WTC11 (cell line): ENCODE measurements around the gene KIFC3. TPM values are rescaled to one million over a fixed set of nuclear protein-coding genes. Genes with fewer than 3 reads are reported as not detected.
A peak's percentile ranks its signal among the peaks of the same experiment; 100 is the strongest.

Source experiments
- ATAC-seq: fragments of 200-7000 bp; cut with Tn5 transposase; 2 replicates; pipeline ENCODE4 v1.10.0; 2021; ENCODE audit warnings: mild to moderate bottlenecking, moderate library complexity
- CTCF ChIA-PET: fragments of 300-600 bp; sonication (Branson Sonifier 250); formaldehyde crosslinking; loops from one replicate; lab custom pipeline; 2021; ENCODE audit warnings: antibody characterized with exemption; lab: Charles Lee
- POLR2A ChIA-PET: fragments of 350-600 bp; sonication (Branson Sonifier 250); formaldehyde crosslinking; loops from one replicate; lab custom pipeline; 2021; ENCODE audit warnings: antibody characterized with exemption; lab: Charles Lee
- DNase-seq: peaks from one replicate; pipeline ENCODE4 v3.0.0; 2021; ENCODE audit warnings: low spot score
- H3K27ac Mint-ChIP-seq: 2 replicates; pipeline ENCODE4 v1.8.0; 2021; ENCODE audit warnings: mixed read lengths
- H3K27me3 Mint-ChIP-seq: 2 replicates; pipeline ENCODE4 v1.8.0; 2021; ENCODE audit warnings: low read depth, mild to moderate bottlenecking, moderate library complexity, mixed read lengths
- H3K36me3 Mint-ChIP-seq: 2 replicates; pipeline ENCODE4 v1.8.0; 2021; ENCODE audit warnings: mixed read lengths
- H3K4me1 Mint-ChIP-seq: 2 replicates; pipeline ENCODE4 v1.8.0; 2022; ENCODE audit warnings: mixed read lengths
- H3K4me3 Mint-ChIP-seq: 2 replicates; pipeline ENCODE4 v1.8.0; 2021; ENCODE audit warnings: mild to moderate bottlenecking, moderate library complexity, mixed read lengths
- H3K9me3 Mint-ChIP-seq: 2 replicates; pipeline ENCODE4 v1.8.0; 2021; ENCODE audit warnings: mixed read lengths
- ELF4 ChIP-seq: sonication (generic); formaldehyde crosslinking; IDR thresholded peaks from 2 replicates; pipeline ENCODE4 v1.8.1; 2022; ENCODE audit warnings: low read depth, mild to moderate bottlenecking, moderate library complexity, missing genetic modification reagents
- FOXJ3 ChIP-seq: sonication (generic); formaldehyde crosslinking; IDR thresholded peaks from 2 replicates; pipeline ENCODE4 v1.9.0; 2021; ENCODE audit warnings: missing genetic modification reagents, mild to moderate bottlenecking, borderline replicate concordance
- IRF2 ChIP-seq: sonication (generic); formaldehyde crosslinking; IDR thresholded peaks from 2 replicates; pipeline ENCODE4 v1.8.0; 2022; ENCODE audit warnings: low read depth, missing genetic modification reagents, borderline replicate concordance
- JAZF1 ChIP-seq: fragments of 250-450 bp; sonication (Bioruptor Pico); IDR thresholded peaks from 2 replicates; pipeline ENCODE4 v1.9.0; 2021; ENCODE audit warnings: moderate library complexity, mild to moderate bottlenecking, inconsistent platforms
- NR1H2 ChIP-seq: sonication (generic); formaldehyde crosslinking; IDR thresholded peaks from 2 replicates; pipeline ENCODE4 v1.9.0; 2021; ENCODE audit warnings: mild to moderate bottlenecking, moderate library complexity, missing genetic modification reagents
- NR2C2 ChIP-seq: sonication (generic); formaldehyde crosslinking; IDR thresholded peaks from 2 replicates; pipeline ENCODE4 v1.8.0; 2022; ENCODE audit warnings: mild to moderate bottlenecking, missing genetic modification reagents
- NR3C1 ChIP-seq: sonication (generic); formaldehyde crosslinking; conservative IDR thresholded peaks from 2 replicates; pipeline ENCODE4 v1.8.1; 2023; ENCODE audit warnings: low read depth, mild to moderate bottlenecking, missing genetic modification reagents
- RORB ChIP-seq: fragments of 250-450 bp; sonication (Bioruptor Pico); IDR thresholded peaks from 2 replicates; pipeline ENCODE4 v1.9.0; 2021; ENCODE audit warnings: mild to moderate bottlenecking
- ZBTB21 ChIP-seq: sonication (generic); formaldehyde crosslinking; IDR thresholded peaks from 2 replicates; pipeline ENCODE4 v1.8.1; 2023; ENCODE audit warnings: mild to moderate bottlenecking, missing genetic modification reagents, borderline replicate concordance
- ZNF416 ChIP-seq: fragments of 250-450 bp; sonication (Bioruptor Pico); IDR thresholded peaks from 2 replicates; pipeline ENCODE4 v1.9.0; 2021; ENCODE audit warnings: mild to moderate bottlenecking, inconsistent platforms
- ZNF423 ChIP-seq: fragments of 250-450 bp; sonication (Bioruptor Pico); IDR thresholded peaks from 2 replicates; pipeline ENCODE4 v2.1.2; 2022; ENCODE audit warnings: mild to moderate bottlenecking, moderate library complexity
- ZNF671 ChIP-seq: fragments of 250-450 bp; sonication (Bioruptor Pico); IDR thresholded peaks from 2 replicates; pipeline ENCODE4 v1.8.0; 2021; ENCODE audit warnings: mild to moderate bottlenecking
- total RNA-seq: library from RNA; stranded (reverse); gene quantifications from 3 replicates; pipeline ENCODE4 v1.2.3, GENCODE V29; 2021
- TF ChIP-seq, protein P1 (sequence below): sonication (generic); formaldehyde crosslinking; IDR thresholded peaks from 2 replicates; pipeline ENCODE4 v1.8.1; 2022; ENCODE audit warnings: low read depth, missing genetic modification reagents, borderline replicate concordance
- TF ChIP-seq, protein P2 (sequence below): sonication (generic); formaldehyde crosslinking; IDR thresholded peaks from 2 replicates; pipeline ENCODE4 v1.8.0; 2023; ENCODE audit warnings: missing genetic modification reagents
- TF ChIP-seq, protein P3 (sequence below): sonication (generic); formaldehyde crosslinking; IDR thresholded peaks from 2 replicates; pipeline ENCODE4 v1.8.1; 2023; ENCODE audit warnings: mild to moderate bottlenecking, missing genetic modification reagents, borderline replicate concordance
- TF ChIP-seq, protein P4 (sequence below): sonication (generic); formaldehyde crosslinking; IDR thresholded peaks from 2 replicates; pipeline ENCODE4 v1.8.1; 2022; ENCODE audit warnings: mild to moderate bottlenecking, moderate library complexity, missing genetic modification reagents
- TF ChIP-seq, protein P5 (sequence below): sonication (generic); formaldehyde crosslinking; IDR thresholded peaks from 2 replicates; pipeline ENCODE4 v1.8.0; 2022; ENCODE audit warnings: mild to moderate bottlenecking, missing genetic modification reagents
- TF ChIP-seq, protein P6 (sequence below): fragments of 250-450 bp; sonication (Bioruptor Pico); IDR thresholded peaks from 2 replicates; pipeline ENCODE4 v1.9.0; 2021; ENCODE audit warnings: mild to moderate bottlenecking
- TF ChIP-seq, protein P7 (sequence below): sonication (generic); formaldehyde crosslinking; IDR thresholded peaks from 2 replicates; pipeline ENCODE4 v1.8.1; 2023; ENCODE audit warnings: mild to moderate bottlenecking, missing genetic modification reagents, moderate library complexity
- TF ChIP-seq, protein P8 (sequence below): sonication (generic); formaldehyde crosslinking; IDR thresholded peaks from 2 replicates; pipeline ENCODE4 v1.8.0; 2022; ENCODE audit warnings: mild to moderate bottlenecking, missing genetic modification reagents
- TF ChIP-seq, protein P9 (sequence below): sonication (generic); formaldehyde crosslinking; IDR thresholded peaks from 2 replicates; pipeline ENCODE4 v1.8.0; 2022; ENCODE audit warnings: mild to moderate bottlenecking, missing genetic modification reagents
- TF ChIP-seq, protein P10 (sequence below): fragments of 250-450 bp; sonication (Bioruptor Pico); IDR thresholded peaks from 2 replicates; pipeline ENCODE4 v2.1.2; 2022; ENCODE audit warnings: mild to moderate bottlenecking, moderate library complexity

Gene KIFC3
- total RNA-seq, 1 experiment from 2014 or later, result 11.6 TPM

DNA sequence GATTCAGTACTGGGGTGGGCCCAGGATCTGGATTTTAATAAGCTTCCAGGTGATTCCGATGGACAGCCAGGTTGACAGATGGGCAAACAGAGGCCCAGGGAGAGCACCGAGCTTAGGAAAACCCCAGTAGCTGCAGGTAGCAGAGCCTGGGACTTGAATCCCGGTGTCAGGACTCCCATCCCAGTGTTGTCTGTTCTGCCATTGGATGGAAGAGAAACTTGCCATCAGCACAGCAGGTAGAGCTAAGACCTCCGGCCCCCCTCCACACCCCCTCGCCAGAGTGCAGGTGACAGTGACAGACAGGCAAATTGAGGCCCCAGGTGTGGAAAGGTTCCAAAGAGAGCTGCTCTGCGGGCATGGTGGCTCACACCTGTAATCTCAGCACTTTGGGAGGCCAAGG is 54.3 kb downstream of the KIFC3 start:
- CTCF ChIA-PET, result interaction anchor here (0.7 to 1.2 kb wide), 4 partner anchors 10 to 284 kb away, joined by 3 to 4 read pairs (median 4); no protein-coding TSS in a partner anchor
- no peak overlapping the region for H3K27ac Mint-ChIP-seq
- TF ChIP-seq, protein P1, sequence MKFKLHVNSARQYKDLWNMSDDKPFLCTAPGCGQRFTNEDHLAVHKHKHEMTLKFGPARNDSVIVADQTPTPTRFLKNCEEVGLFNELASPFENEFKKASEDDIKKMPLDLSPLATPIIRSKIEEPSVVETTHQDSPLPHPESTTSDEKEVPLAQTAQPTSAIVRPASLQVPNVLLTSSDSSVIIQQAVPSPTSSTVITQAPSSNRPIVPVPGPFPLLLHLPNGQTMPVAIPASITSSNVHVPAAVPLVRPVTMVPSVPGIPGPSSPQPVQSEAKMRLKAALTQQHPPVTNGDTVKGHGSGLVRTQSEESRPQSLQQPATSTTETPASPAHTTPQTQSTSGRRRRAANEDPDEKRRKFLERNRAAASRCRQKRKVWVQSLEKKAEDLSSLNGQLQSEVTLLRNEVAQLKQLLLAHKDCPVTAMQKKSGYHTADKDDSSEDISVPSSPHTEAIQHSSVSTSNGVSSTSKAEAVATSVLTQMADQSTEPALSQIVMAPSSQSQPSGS, result no peak
- TF ChIP-seq ZNF423 (CRISPR knock-in tag) (no peak), IRF2 (CRISPR knock-in tag) (no peak), FOXJ3 (CRISPR knock-in tag) (no peak), RORB (no peak), NR1H2 (CRISPR knock-in tag) (no peak), ZBTB21 (no peak), NR2C2 (CRISPR knock-in tag) (no peak), ZNF416 (CRISPR knock-in tag) (no peak)
- TF ChIP-seq, protein P2, sequence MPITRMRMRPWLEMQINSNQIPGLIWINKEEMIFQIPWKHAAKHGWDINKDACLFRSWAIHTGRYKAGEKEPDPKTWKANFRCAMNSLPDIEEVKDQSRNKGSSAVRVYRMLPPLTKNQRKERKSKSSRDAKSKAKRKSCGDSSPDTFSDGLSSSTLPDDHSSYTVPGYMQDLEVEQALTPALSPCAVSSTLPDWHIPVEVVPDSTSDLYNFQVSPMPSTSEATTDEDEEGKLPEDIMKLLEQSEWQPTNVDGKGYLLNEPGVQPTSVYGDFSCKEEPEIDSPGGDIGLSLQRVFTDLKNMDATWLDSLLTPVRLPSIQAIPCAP (CRISPR knock-in tag), result no peak
- TF ChIP-seq, protein P3, sequence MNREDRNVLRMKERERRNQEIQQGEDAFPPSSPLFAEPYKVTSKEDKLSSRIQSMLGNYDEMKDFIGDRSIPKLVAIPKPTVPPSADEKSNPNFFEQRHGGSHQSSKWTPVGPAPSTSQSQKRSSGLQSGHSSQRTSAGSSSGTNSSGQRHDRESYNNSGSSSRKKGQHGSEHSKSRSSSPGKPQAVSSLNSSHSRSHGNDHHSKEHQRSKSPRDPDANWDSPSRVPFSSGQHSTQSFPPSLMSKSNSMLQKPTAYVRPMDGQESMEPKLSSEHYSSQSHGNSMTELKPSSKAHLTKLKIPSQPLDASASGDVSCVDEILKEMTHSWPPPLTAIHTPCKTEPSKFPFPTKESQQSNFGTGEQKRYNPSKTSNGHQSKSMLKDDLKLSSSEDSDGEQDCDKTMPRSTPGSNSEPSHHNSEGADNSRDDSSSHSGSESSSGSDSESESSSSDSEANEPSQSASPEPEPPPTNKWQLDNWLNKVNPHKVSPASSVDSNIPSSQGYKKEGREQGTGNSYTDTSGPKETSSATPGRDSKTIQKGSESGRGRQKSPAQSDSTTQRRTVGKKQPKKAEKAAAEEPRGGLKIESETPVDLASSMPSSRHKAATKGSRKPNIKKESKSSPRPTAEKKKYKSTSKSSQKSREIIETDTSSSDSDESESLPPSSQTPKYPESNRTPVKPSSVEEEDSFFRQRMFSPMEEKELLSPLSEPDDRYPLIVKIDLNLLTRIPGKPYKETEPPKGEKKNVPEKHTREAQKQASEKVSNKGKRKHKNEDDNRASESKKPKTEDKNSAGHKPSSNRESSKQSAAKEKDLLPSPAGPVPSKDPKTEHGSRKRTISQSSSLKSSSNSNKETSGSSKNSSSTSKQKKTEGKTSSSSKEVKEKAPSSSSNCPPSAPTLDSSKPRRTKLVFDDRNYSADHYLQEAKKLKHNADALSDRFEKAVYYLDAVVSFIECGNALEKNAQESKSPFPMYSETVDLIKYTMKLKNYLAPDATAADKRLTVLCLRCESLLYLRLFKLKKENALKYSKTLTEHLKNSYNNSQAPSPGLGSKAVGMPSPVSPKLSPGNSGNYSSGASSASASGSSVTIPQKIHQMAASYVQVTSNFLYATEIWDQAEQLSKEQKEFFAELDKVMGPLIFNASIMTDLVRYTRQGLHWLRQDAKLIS (CRISPR knock-in tag), result no peak
- TF ChIP-seq, protein P4, sequence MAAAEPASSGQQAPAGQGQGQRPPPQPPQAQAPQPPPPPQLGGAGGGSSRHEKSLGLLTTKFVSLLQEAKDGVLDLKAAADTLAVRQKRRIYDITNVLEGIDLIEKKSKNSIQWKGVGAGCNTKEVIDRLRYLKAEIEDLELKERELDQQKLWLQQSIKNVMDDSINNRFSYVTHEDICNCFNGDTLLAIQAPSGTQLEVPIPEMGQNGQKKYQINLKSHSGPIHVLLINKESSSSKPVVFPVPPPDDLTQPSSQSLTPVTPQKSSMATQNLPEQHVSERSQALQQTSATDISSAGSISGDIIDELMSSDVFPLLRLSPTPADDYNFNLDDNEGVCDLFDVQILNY (CRISPR knock-in tag), result no peak
- TF ChIP-seq, protein P5, sequence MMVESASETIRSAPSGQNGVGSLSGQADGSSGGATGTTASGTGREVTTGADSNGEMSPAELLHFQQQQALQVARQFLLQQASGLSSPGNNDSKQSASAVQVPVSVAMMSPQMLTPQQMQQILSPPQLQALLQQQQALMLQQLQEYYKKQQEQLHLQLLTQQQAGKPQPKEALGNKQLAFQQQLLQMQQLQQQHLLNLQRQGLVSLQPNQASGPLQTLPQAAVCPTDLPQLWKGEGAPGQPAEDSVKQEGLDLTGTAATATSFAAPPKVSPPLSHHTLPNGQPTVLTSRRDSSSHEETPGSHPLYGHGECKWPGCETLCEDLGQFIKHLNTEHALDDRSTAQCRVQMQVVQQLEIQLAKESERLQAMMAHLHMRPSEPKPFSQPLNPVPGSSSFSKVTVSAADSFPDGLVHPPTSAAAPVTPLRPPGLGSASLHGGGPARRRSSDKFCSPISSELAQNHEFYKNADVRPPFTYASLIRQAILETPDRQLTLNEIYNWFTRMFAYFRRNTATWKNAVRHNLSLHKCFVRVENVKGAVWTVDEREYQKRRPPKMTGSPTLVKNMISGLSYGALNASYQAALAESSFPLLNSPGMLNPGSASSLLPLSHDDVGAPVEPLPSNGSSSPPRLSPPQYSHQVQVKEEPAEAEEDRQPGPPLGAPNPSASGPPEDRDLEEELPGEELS (CRISPR knock-in tag), result no peak
- TF ChIP-seq, protein P6, sequence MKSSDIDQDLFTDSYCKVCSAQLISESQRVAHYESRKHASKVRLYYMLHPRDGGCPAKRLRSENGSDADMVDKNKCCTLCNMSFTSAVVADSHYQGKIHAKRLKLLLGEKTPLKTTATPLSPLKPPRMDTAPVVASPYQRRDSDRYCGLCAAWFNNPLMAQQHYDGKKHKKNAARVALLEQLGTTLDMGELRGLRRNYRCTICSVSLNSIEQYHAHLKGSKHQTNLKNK, result no peak
- no peak for DNase-seq
- H3K9me3 Mint-ChIP-seq, result no peaks in the 10 kb centered on the region
- ATAC-seq, result no peak
- POLR2A ChIA-PET, result no interaction called here
- no peaks in the 10 kb centered on the region for H3K27me3 Mint-ChIP-seq
- H3K4me1 Mint-ChIP-seq, result no peaks in the 10 kb centered on the region
- H3K4me3 Mint-ChIP-seq, result no peak overlapping the region
- 0 out of 2 replicates have a peak, but pooled peaks cover 3% of the 10 kb centered on the region for H3K36me3 Mint-ChIP-seq

DNA sequence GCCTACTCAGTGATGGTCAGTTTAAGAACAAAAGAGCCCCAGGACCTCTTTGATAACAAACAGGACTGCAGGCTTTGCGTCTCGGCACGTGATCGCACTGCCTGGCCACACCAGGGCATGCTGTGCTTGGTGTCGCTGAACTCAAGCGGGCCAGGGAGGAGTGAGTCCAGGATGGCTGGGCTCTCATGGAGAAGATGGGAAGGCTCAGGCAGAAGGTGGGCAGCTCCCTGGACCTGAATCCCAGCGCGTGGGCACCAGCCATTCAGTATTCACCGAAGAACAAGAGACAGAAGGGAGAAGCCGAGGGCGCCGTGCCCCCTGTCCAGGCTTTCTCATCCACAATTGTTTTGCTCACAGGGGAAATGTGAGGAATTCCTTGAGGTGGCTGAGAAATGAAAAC is 54.8 kb downstream of the KIFC3 start:
- ChIA-PET POLR2A (no interaction called here), CTCF (interaction anchor here (1.2 kb wide), 1 partner anchor 284 kb away, joined by 3 read pairs; no protein-coding TSS in a partner anchor)
- no peak for DNase-seq
- TF ChIP-seq JAZF1 (CRISPR knock-in tag) (no peak), ZNF671 (CRISPR knock-in tag) (no peak), ELF4 (CRISPR knock-in tag) (no peak), NR3C1 (CRISPR knock-in tag) (no peak)
- TF ChIP-seq, protein P7, sequence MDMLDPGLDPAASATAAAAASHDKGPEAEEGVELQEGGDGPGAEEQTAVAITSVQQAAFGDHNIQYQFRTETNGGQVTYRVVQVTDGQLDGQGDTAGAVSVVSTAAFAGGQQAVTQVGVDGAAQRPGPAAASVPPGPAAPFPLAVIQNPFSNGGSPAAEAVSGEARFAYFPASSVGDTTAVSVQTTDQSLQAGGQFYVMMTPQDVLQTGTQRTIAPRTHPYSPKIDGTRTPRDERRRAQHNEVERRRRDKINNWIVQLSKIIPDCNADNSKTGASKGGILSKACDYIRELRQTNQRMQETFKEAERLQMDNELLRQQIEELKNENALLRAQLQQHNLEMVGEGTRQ (CRISPR knock-in tag), result no peak
- TF ChIP-seq, protein P8, sequence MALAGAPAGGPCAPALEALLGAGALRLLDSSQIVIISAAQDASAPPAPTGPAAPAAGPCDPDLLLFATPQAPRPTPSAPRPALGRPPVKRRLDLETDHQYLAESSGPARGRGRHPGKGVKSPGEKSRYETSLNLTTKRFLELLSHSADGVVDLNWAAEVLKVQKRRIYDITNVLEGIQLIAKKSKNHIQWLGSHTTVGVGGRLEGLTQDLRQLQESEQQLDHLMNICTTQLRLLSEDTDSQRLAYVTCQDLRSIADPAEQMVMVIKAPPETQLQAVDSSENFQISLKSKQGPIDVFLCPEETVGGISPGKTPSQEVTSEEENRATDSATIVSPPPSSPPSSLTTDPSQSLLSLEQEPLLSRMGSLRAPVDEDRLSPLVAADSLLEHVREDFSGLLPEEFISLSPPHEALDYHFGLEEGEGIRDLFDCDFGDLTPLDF (CRISPR knock-in tag), result no peak
- TF ChIP-seq, protein P9, sequence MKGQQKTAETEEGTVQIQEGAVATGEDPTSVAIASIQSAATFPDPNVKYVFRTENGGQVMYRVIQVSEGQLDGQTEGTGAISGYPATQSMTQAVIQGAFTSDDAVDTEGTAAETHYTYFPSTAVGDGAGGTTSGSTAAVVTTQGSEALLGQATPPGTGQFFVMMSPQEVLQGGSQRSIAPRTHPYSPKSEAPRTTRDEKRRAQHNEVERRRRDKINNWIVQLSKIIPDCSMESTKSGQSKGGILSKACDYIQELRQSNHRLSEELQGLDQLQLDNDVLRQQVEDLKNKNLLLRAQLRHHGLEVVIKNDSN (CRISPR knock-in tag), result no peak
- TF ChIP-seq, protein P10, sequence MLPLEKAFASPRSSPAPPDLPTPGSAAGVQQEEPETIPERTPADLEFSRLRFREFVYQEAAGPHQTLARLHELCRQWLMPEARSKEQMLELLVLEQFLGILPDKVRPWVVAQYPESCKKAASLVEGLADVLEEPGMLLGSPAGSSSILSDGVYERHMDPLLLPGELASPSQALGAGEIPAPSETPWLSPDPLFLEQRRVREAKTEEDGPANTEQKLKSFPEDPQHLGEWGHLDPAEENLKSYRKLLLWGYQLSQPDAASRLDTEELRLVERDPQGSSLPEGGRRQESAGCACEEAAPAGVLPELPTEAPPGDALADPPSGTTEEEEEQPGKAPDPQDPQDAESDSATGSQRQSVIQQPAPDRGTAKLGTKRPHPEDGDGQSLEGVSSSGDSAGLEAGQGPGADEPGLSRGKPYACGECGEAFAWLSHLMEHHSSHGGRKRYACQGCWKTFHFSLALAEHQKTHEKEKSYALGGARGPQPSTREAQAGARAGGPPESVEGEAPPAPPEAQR (CRISPR knock-in tag), result no peak

More for the DNA sequence above, 54.8 kb downstream of the KIFC3 start:
- no peaks in the 10 kb centered on the region for H3K9me3 Mint-ChIP-seq
- no peak overlapping the region for H3K4me3 Mint-ChIP-seq
- H3K4me1 Mint-ChIP-seq, result 0 out of 2 replicates have a peak, but pooled peaks cover 3% of the 10 kb centered on the region
- H3K36me3 Mint-ChIP-seq, result 0 out of 2 replicates have a peak, but pooled peaks cover 3% of the 10 kb centered on the region
- no peaks in the 10 kb centered on the region for H3K27me3 Mint-ChIP-seq
- 0 out of 2 replicates have a peak overlapping the region, but pooled peaks have one; percentile 36 for H3K27ac Mint-ChIP-seq
- no peak for ATAC-seq
